H1 (cell line): Measurements from ENCODE around the gene SEMA6A. TPM values are rescaled to one million over a fixed set of nuclear protein-coding genes. Genes with fewer than 3 reads are reported as not detected.

Experiments
- JUN ChIP-seq: IDR thresholded peaks from 2 replicates; pipeline ENCODE4 v1.6.1; 2011; ENCODE audit warnings: low read depth, mild to moderate bottlenecking, improper control_type of control experiment, low read length
- POLR2A ChIP-seq, 2 experiments: IDR thresholded peaks; 1 replicate in 1 of 2; 2 replicates in 1 of 2; pipeline ENCODE4 v1.6.1; 2011; ENCODE audit warnings: low read depth in 2 of 2, low read length in 2 of 2, mild to moderate bottlenecking in 2 of 2; ENCODE audit errors: control extremely low read depth in 1 of 2
- POU5F1 ChIP-seq: IDR thresholded peaks from 2 replicates; pipeline ENCODE4 v1.6.1; 2011; ENCODE audit warnings: low read depth, mild to moderate bottlenecking, low read length, moderate library complexity
- RAD21 ChIP-seq, 2 experiments: IDR thresholded peaks in 1 of 2; conservative IDR thresholded peaks in 1 of 2; 2 replicates each; pipeline ENCODE4 v1.6.1; 2011; ENCODE audit warnings: low read depth in 2 of 2, low read length in 2 of 2, improper control_type of control experiment in 1 of 2, inconsistent platforms in 1 of 2, mild to moderate bottlenecking in 1 of 2, moderate library complexity in 1 of 2
- RNF2 ChIP-seq: fragments of 200-900, 300-1000 bp; sonication (generic); IDR thresholded peaks from 2 replicates; pipeline ENCODE4 v1.7.1; 2016; ENCODE audit warnings: borderline replicate concordance, low read depth, mild to moderate bottlenecking, antibody characterized with exemption, low read length; ENCODE audit not compliant: poor library complexity, severe bottlenecking; ENCODE audit errors: missing control alignments
- SP4 ChIP-seq: IDR thresholded peaks from 2 replicates; pipeline ENCODE4 v1.6.1; 2012; ENCODE audit warnings: low read length, inconsistent platforms
- TBP ChIP-seq: IDR thresholded peaks from 2 replicates; pipeline ENCODE4 v1.6.1; 2011; ENCODE audit warnings: low read depth, low read length, improper control_type of control experiment
- polyA plus RNA-seq, 7 experiments: library from polyadenylated mRNA; depleted of rRNA in 3 of 7; stranded (reverse) in 5 of 7; unstranded in 2 of 7; fragments of >200 nt in 5 of 7; fragments of 200-250 nt in 2 of 7; gene quantifications; 1 replicate in 5 of 7; 2 replicates in 1 of 7; 4 replicates in 1 of 7; pipeline versions ENCODE4 v1.2.1 to v1.2.3, GENCODE V29; 2011 to 2013; ENCODE audit warnings: missing spikeins in 2 of 7, mixed read lengths in 2 of 7
- total RNA-seq: library from RNA; stranded (reverse); fragmentation: NEBNext Ultra II Directional; extraction: Animal tissue kit (Norgen Biotek cat#: 25700); gene quantifications from 2 replicates; pipeline ENCODE4 v1.2.1, GENCODE V29; 2021
- TF ChIP-seq, protein P1 (sequence below): IDR thresholded peaks from 2 replicates; pipeline ENCODE4 v1.6.1; 2011; ENCODE audit warnings: low read depth, mild to moderate bottlenecking, low read length; ENCODE audit not compliant: insufficient read depth

Gene SEMA6A
- total and polyA plus RNA-seq, 2 of the 8 experiments (the other 6 are each of a cell fraction or from before 2014, with no cell fraction given): 78.3 to 277 TPM

DNA sequence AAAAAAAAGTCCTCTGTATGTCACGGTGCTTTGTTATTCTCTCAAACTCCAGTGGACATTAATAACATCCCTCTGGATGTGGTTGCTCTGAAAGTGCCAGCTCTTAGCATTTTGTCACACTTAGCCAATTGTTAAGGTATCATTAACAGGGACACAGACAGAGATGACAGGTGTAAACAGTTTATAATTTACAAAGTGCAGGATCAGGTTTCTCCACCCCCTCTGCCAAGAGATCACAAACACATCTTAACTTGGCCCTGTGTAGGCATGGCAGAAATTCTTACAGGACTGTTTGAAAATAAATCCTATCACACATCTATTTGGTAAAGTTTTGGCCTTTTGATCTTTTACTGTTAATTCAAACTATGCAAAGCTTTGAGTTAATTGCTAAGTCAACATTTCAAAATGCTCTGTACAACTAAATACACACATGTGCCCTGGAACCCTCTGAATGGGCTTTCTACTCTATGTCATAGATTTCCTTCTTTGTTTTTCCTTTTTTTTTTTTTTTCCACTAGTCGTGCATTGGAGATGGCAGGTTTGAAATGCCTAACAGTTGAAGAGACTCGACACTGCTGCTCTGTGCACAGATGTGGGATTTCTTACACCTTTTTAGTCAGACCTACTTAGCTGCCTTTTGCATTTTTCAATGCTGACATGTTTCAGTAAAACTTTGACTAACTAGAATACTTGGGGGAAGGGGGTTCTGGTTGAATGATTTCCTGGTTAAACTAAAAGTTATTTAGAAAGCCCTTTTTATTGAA lies 41.7 kb downstream of the SEMA6A start (continued):
- TF ChIP-seq RNF2 (no peak), SP4 (no peak), POLR2A (IDR thresholded peaks at IDR 0.05; ENCODE audit: control extremely low read depth in 1 of 2, low read depth in 2 of 2, low read length in 2 of 2) (no peak), POU5F1 (no peak), JUN (no peak), RAD21 (IDR thresholded peaks at IDR 0.05 in 1 of 2, conservative IDR thresholded peaks at IDR 0.05 in 1 of 2; ENCODE audit: low read depth in 2 of 2, low read length in 2 of 2) (no peak), TBP (no peak)
- TF ChIP-seq, protein P1, sequence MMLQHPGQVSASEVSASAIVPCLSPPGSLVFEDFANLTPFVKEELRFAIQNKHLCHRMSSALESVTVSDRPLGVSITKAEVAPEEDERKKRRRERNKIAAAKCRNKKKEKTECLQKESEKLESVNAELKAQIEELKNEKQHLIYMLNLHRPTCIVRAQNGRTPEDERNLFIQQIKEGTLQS: no peak
